Adrenal gland (tissue), 12 donors: Measurements from ENCODE around the gene CYBC1. TPM values are rescaled to one million over a fixed set of nuclear protein-coding genes. Genes with fewer than 3 reads are reported as not detected.

Source experiments
- polyA plus RNA-seq, 3 donors: library from polyadenylated mRNA; stranded (reverse); fragments of 200-250 nt in 2 of 3; fragments of 350-450 nt in 1 of 3; fragmentation: Illumina TruSeq in 1 of 3; extraction: RNeasy Lipid Tissue Mini Kit (QIAGEN cat#74804) in 1 of 3; gene quantifications; one replicate each; pipeline ENCODE4 v1.2.3, GENCODE V29; 2013 to 2014
- small RNA-seq, 2 donors: library from RNA; depleted of rRNA; stranded (forward); fragments of <200 nt; gene quantifications; one replicate each; pipeline ENCODE3, GENCODE V24; 2016
- total RNA-seq, 9 donors: library from RNA; depleted of rRNA in 4 of 9; stranded (reverse); fragments of >200 nt in 4 of 9; fragments of 120-200 nt in 1 of 9; fragmentation: NEBNext Ultra II Directional in 1 of 9; extraction: Animal tissue kit (Norgen Biotek cat#: 25700) in 1 of 9; gene quantifications; one replicate each; pipeline versions ENCODE4 v1.1.0 to v1.2.4, GENCODE V29; 2013 to 2023
- donor health status: healthy with polysubstance abuse.
- donor health status: Bipolar disorder and iron deficiency.
- donor health status: DM: yes; HTN: yes; CAD: no.
- donor health status: DM: no; HTN: no; CAD: no.
- donor health status: DM: no; HTN: no; CAD: no.
- donor health status: DM: yes; HTN: yes; CAD: no.

The CYBC1 gene
- total and polyA plus RNA-seq, 12 donors, result 34.6 to 160 (median 69.9) TPM

Small RNAs within 50 kb of the gene (small RNA-seq; reads per million reads assigned to genes)
- 0 reads per million in 2 donors for gene RF00019

Other genes with a start within 250 kb of the CYBC1 start
- 10 to 100 TPM; 12.2 to 51.3 (median 25.1) TPM for gene CCDC57, start 237.9 kb downstream of the CYBC1 start, total RNA-seq
- gene CCDC57, start 237.9 kb downstream of the CYBC1 start, polyA plus RNA-seq, result 100 to 1,000 TPM in 2 of 3 donors, 1 to 10 TPM in 1; 7.1 to 275 (median 129) TPM
- gene SLC16A3, start 221.7 kb downstream of the CYBC1 start, total RNA-seq, result 10 to 100 TPM in 8 of 9 donors, 1 to 10 TPM in 1; 5.3 to 58.6 (median 36.7) TPM
- 10 to 100 TPM in 2 of 3 donors, 1 to 10 TPM in 1; 2.7 to 14.4 (median 10.5) TPM for gene SLC16A3, start 221.7 kb downstream of the CYBC1 start, polyA plus RNA-seq
- 100 to 1,000 TPM in 4 of 9 donors, 10 to 100 TPM in 5; 23.7 to 185 (median 70.0) TPM for gene CSNK1D, start 177.1 kb downstream of the CYBC1 start, total RNA-seq
- 100 to 1,000 TPM; 126 to 171 (median 153) TPM for gene CSNK1D, start 177.1 kb downstream of the CYBC1 start, polyA plus RNA-seq
- gene CD7, start 133.1 kb downstream of the CYBC1 start, total RNA-seq, result 1 to 10 TPM in 6 of 9 donors, under 1 TPM in 2, not detected in 1; 0.11 to 4.1 (median 1.6) TPM
- 1 to 10 TPM in 2 of 3 donors, not detected in 1; 1.1 to 4.2 TPM for gene CD7, start 133.1 kb downstream of the CYBC1 start, polyA plus RNA-seq
- gene SECTM1, start 117.0 kb downstream of the CYBC1 start, total RNA-seq, result 10 to 100 TPM in 5 of 9 donors, 1 to 10 TPM in 4; 1.2 to 24.3 (median 10.6) TPM
- 1 to 10 TPM; 1.4 to 4.3 (median 3.7) TPM for gene SECTM1, start 117.0 kb downstream of the CYBC1 start, polyA plus RNA-seq
- gene TEX19, start 91.5 kb downstream of the CYBC1 start, total RNA-seq, result under 1 TPM in 1 of 9 donors, not detected in 8; 0.26 TPM
- gene TEX19, start 91.5 kb downstream of the CYBC1 start, polyA plus RNA-seq, result not detected
- gene UTS2R, start 79.0 kb downstream of the CYBC1 start, total RNA-seq, result not detected
- not detected for gene UTS2R, start 79.0 kb downstream of the CYBC1 start, polyA plus RNA-seq
- 100 to 1,000 TPM in 1 of 9 donors, 10 to 100 TPM in 8; 16.2 to 104 (median 39.7) TPM for gene HEXD, start 32.4 kb downstream of the CYBC1 start, total RNA-seq
- gene HEXD, start 32.4 kb downstream of the CYBC1 start, polyA plus RNA-seq, result 100 to 1,000 TPM in 2 of 3 donors, 1 to 10 TPM in 1; 8.9 to 292 (median 198) TPM
- gene OGFOD3, start 32.2 kb downstream of the CYBC1 start, total RNA-seq, result 100 to 1,000 TPM in 1 of 9 donors, 10 to 100 TPM in 8; 19.1 to 131 (median 52.6) TPM
- gene OGFOD3, start 32.2 kb downstream of the CYBC1 start, polyA plus RNA-seq, result 10 to 100 TPM; 17.9 to 39.8 (median 34.1) TPM
- 10 to 100 TPM; 21.8 to 65.6 (median 52.0) TPM for gene NARF, start 8.0 kb upstream of the CYBC1 start, total RNA-seq
- 100 to 1,000 TPM in 2 of 3 donors, 10 to 100 TPM in 1; 26.3 to 198 (median 116) TPM for gene NARF, start 8.0 kb upstream of the CYBC1 start, polyA plus RNA-seq
- gene FOXK2, start 69.0 kb upstream of the CYBC1 start, total RNA-seq, result 100 to 1,000 TPM in 1 of 9 donors, 10 to 100 TPM in 8; 30.5 to 138 (median 50.0) TPM
- gene FOXK2, start 69.0 kb upstream of the CYBC1 start, polyA plus RNA-seq, result 10 to 100 TPM; 33.2 to 43.0 (median 38.9) TPM
- gene WDR45B, start 197.7 kb upstream of the CYBC1 start, total RNA-seq, result 100 to 1,000 TPM in 2 of 9 donors, 10 to 100 TPM in 7; 57.9 to 104 (median 77.8) TPM
- 10 to 100 TPM; 48.6 to 75.1 (median 71.4) TPM for gene WDR45B, start 197.7 kb upstream of the CYBC1 start, polyA plus RNA-seq
- 10 to 100 TPM in 7 of 9 donors, 1 to 10 TPM in 2; 5.9 to 33.3 (median 13.9) TPM for gene RAB40B, start 247.9 kb upstream of the CYBC1 start, total RNA-seq
- gene RAB40B, start 247.9 kb upstream of the CYBC1 start, polyA plus RNA-seq, result 10 to 100 TPM in 2 of 3 donors, 1 to 10 TPM in 1; 4.1 to 19.1 (median 16.8) TPM